RWPE1 (cell line): ENCODE results near the gene ZDHHC21.

ENCODE experiments used
- CTCF ChIA-PET: fragments of 350-600 bp; sonication (Branson Sonifier 250); formaldehyde crosslinking; extraction: SDS; loops from one replicate; lab custom pipeline; 2021; lab: Yijun Ruan, JAX
- POLR2A ChIA-PET: fragments of 400-600 bp; formaldehyde crosslinking; extraction: SDS; loops from one replicate; lab custom pipeline; 2020; ENCODE audit warnings: antibody characterized with exemption; ENCODE audit not compliant: low non-redundant PET; lab: Yijun Ruan, JAX
- DNase-seq: peaks from one replicate; pipeline ENCODE4 v3.0.0; 2012; ENCODE audit warnings: low spot score
- H3K27ac ChIP-seq: fragments of 450-650 bp; 2 replicates; pipeline ENCODE4 v1.5.1; 2017
- CTCF ChIP-seq: fragments of 450-650 bp; conservative IDR thresholded peaks from 2 replicates; pipeline ENCODE4 v1.5.1; 2017; ENCODE audit warnings: low read depth, mild to moderate bottlenecking

The ZDHHC21 gene

GRCh38 chr9:14722391-14723035 lies 29.3 kb upstream of the ZDHHC21 start, which contains the start of gene CER1:
Gene CER1, minus strand, starts transcription at chr9:14722733. Its CDS starts 61 bp downstream, at chr9:14722672.
- no peak for DNase-seq
- H3K27ac ChIP-seq: no peak within 1 kb of the TSS
- no peak for TF ChIP-seq CTCF
- POLR2A ChIA-PET: no interaction called here
- CTCF ChIA-PET: no interaction called here

- H3K27ac ChIP-seq: no peak overlapping the region
- no peak for DNase-seq
- no peak for TF ChIP-seq CTCF
- ChIA-PET CTCF (no interaction called here), POLR2A (no interaction called here)
Measured at GRCh38 chr9:14719231-14719923, 26.1 kb upstream of the ZDHHC21 start.

GRCh38 chr9:14715102-14715501 lies 21.9 kb upstream of the ZDHHC21 start:
- H3K27ac ChIP-seq: no peak overlapping the region
- ChIA-PET CTCF (interaction anchor here (0.6 kb wide), 1 partner anchor 62 kb away, joined by 3 read pairs; no protein-coding TSS in a partner anchor), POLR2A (no interaction called here)
- no peak for TF ChIP-seq CTCF
- DNase-seq: no peak

GRCh38 chr9:14713187-14713767 lies 20.0 kb upstream of the ZDHHC21 start:
- TF ChIP-seq CTCF: no peak
- ChIA-PET POLR2A (no interaction called here), CTCF (interaction anchor here (0.6 kb wide), 1 partner anchor 19 kb away, joined by 4 read pairs; no protein-coding TSS in a partner anchor)
- DNase-seq: peak; percentile 14
- no peak overlapping the region for H3K27ac ChIP-seq

- CTCF ChIA-PET: no interaction called here
- TF ChIP-seq CTCF: no peak
Measured at GRCh38 chr9:14710804-14711203, 17.6 kb upstream of the ZDHHC21 start.

GRCh38 chr9:14706530-14707140 lies 13.4 kb upstream of the ZDHHC21 start:
- no peak overlapping the region for H3K27ac ChIP-seq
- no peak for TF ChIP-seq CTCF
- no peak for DNase-seq
- ChIA-PET POLR2A (no interaction called here), CTCF (no interaction called here)

More at GRCh38 chr9:14710804-14711203, 17.6 kb upstream of the ZDHHC21 start:
- peak; percentile 8 for DNase-seq
- H3K27ac ChIP-seq: no peak overlapping the region
- POLR2A ChIA-PET: no interaction called here
